ENCODE measurements around the gene MBNL1. TPM values are rescaled to one million over a fixed set of nuclear protein-coding genes. Genes with fewer than 3 reads are reported as not detected.

Gene MBNL1
- polyA plus RNA-seq, 3 donors, result 190 to 204 (median 191) TPM

DNA sequence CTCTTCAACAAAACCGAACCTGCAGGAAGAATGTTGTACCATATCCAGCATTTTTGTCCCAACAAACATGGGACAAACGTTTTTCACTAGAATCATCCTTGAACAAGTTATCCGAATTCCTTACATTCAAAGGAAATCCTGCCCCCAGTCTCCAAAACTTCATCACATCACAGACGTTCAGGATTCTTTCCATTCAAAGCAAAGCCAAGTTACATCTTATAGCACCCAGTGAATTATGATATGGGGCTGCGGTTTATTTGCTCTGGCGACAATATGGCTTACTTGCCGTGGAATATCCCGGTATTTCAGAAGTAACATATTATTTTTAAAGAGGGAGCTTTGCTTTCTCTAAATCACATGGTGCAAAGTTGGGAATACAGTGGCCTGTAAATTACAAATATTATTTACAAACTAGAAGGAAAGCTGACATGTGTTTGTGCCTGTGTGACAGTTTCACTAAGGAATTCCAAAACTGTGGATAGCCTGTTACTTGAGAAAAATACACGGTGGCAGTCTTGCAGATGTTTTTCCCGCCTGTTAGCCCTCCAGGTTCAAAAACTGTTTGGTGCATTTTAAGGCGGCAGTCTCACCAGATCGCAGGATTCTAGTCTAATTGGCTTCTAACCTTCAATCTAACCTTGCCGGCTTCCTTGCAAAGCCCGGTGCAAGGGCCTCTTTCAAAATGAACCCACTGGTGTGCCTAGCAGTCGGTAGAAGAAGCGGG, 736 bp upstream of the MBNL1 start:
- Histone ChIP-seq H3K9me3 (replicated peaks in 1 of 2; ENCODE audit: control insufficient read depth in 1 of 2, insufficient read depth in 1 of 2, low read length in 2 of 2) (no peaks in the 10 kb centered on the region), H3K4me1 (ENCODE audit: control insufficient read depth in 1 of 2, insufficient read depth in 2 of 2, low read length in 2 of 2) (peaks cover 53 to 74% of the 10 kb centered on the region in 2 donors), H3K79me2 (ENCODE audit: insufficient read depth, low read length) (peaks cover 97% of the 10 kb centered on the region), H3K27me3 (ENCODE audit: control insufficient read depth in 2 of 2, insufficient read depth in 2 of 2, low read length in 2 of 2) (no peaks in the 10 kb centered on the region), H3K27ac (ENCODE audit: low read depth in 1 of 2, low read length in 2 of 2) (peak overlapping the region; percentile 98 to 99), H2AFZ (ENCODE audit: insufficient read depth, low read depth, low read length, poor library complexity, severe bottlenecking) (peak overlapping the region; percentile 58), H3K4me3 (replicated peaks in 1 of 3; ENCODE audit: low read depth in 2 of 3, low read length in 3 of 3) (peak overlapping the region; percentile 89 to 99 (median 94)), H3K4me2 (replicated peaks; ENCODE audit: extremely low read depth, low read length, poor library complexity, severe bottlenecking) (peak overlapping the region; percentile 84), H3K9ac (ENCODE audit: insufficient read depth, low read length, poor library complexity, severe bottlenecking) (peak overlapping the region; percentile 97), H4K20me1 (ENCODE audit: insufficient read depth, low read length) (peaks cover 56% of the 10 kb centered on the region), H3K36me3 (replicated peaks in 1 of 2; ENCODE audit: control insufficient read depth in 1 of 2, insufficient read depth in 2 of 2, low read length in 2 of 2) (peaks cover 0 to 4% of the 10 kb centered on the region in 2 donors)
- no peak for TF ChIP-seq CTCF (IDR thresholded peaks at IDR 0.05)
- Mint-ChIP-seq H3K4me3 (peak overlapping the region; percentile 94 to 97), H3K9me3 (peaks cover 0 to 4% (median 0%) of the 10 kb centered on the region in 7 donors), H3K27ac (peak overlapping the region; percentile 95 to 99 (median 98)), H3K4me1 (peaks cover 66% of the 10 kb centered on the region), H3K27me3 (ENCODE audit: low read depth in 3 of 3) (peaks cover 0 to 1% (median 0%) of the 10 kb centered on the region in 3 donors), H3K36me3 (peaks cover 22 to 25% of the 10 kb centered on the region in 2 donors)
- DNase-seq, result no peak
- intact Hi-C loops (cut with micrococcal nuclease), result loop anchor here (5.0 kb wide), 2 partner anchors 61 to 71 kb away; no protein-coding TSS in a partner anchor
- 6% methylated on average over 6 of the region's 16 CpGs for WGBS (ENCODE audit: insufficient coverage)

DNA sequence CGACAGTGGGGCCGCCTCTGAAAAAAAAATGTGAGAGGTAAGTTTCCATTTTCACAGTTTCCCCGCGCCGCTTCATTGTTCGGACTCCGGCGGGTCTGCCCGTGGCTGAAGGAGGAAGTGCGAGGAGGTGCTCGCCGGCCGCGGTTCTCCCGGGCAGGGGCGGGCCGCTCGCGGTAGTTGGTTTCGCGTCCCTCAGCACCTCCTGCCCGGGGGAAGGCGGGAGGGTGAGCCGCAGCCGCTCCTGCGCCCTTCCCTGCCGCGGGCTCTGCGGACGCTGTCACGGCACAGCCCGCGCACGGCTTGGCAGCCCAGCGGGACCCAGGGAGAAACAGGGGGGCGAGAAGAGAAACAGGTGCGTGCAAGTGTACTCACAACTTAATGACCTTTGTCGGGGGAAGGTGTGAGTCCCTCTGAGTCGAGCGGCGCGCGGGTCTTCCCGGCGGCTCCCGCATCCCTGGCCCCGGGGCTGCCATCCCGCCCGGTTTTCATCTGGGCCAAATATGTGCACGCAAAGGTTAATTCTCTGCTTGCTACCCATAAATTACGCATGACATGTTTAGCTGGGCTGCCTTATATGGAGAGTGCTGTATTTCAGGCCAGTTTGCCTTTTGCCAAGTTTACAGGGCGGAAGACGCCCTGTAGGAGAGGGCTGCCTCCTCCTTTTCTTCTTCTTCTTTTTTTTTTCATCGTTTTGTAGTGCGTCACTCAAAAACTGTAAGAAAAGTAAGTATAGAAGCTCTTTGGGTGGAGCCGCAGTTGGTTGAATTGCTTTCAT, 514 bp downstream of the MBNL1 start:
- Histone ChIP-seq H3K27ac (ENCODE audit: low read depth in 1 of 2, low read length in 2 of 2) (peak overlapping the region; percentile 98 to 99), H3K9ac (ENCODE audit: insufficient read depth, low read length, poor library complexity, severe bottlenecking) (peak overlapping the region; percentile 97), H4K20me1 (ENCODE audit: insufficient read depth, low read length) (peaks cover 58% of the 10 kb centered on the region), H3K9me3 (replicated peaks in 1 of 2; ENCODE audit: control insufficient read depth in 1 of 2, insufficient read depth in 1 of 2, low read length in 2 of 2) (no peaks in the 10 kb centered on the region), H3K4me2 (replicated peaks; ENCODE audit: extremely low read depth, low read length, poor library complexity, severe bottlenecking) (peak overlapping the region; percentile 84), H2AFZ (ENCODE audit: insufficient read depth, low read depth, low read length, poor library complexity, severe bottlenecking) (peak overlapping the region; percentile 64), H3K27me3 (ENCODE audit: control insufficient read depth in 2 of 2, insufficient read depth in 2 of 2, low read length in 2 of 2) (no peaks in the 10 kb centered on the region), H3K79me2 (ENCODE audit: insufficient read depth, low read length) (peaks cover 97% of the 10 kb centered on the region), H3K36me3 (replicated peaks in 1 of 2; ENCODE audit: control insufficient read depth in 1 of 2, insufficient read depth in 2 of 2, low read length in 2 of 2) (no peaks in the 10 kb centered on the region), H3K4me3 (replicated peaks in 1 of 3; ENCODE audit: low read depth in 2 of 3, low read length in 3 of 3) (peak overlapping the region; percentile 89 to 99 (median 94)), H3K4me1 (ENCODE audit: control insufficient read depth in 1 of 2, insufficient read depth in 2 of 2, low read length in 2 of 2) (peaks cover 44 to 75% of the 10 kb centered on the region in 2 donors)
- H3K4me3 Mint-ChIP-seq, result peak overlapping the region; percentile 94 to 97
- no peak for TF ChIP-seq CTCF (IDR thresholded peaks at IDR 0.05)
- DNase-seq, result peak; percentile 68 to 83 (median 68)
- peaks cover 0 to 1% (median 0%) of the 10 kb centered on the region in 3 donors for H3K27me3 Mint-ChIP-seq (ENCODE audit: low read depth in 3 of 3)
- peaks cover 0 to 4% (median 0%) of the 10 kb centered on the region in 7 donors for H3K9me3 Mint-ChIP-seq
- peak overlapping the region; percentile 97 to 99 (median 98) for H3K27ac Mint-ChIP-seq
- intact Hi-C loops (cut with micrococcal nuclease), result loop anchor here (5.0 kb wide), 2 partner anchors 62 to 72 kb away; no protein-coding TSS in a partner anchor
- H3K36me3 Mint-ChIP-seq, result peaks cover 19 to 22% of the 10 kb centered on the region in 2 donors
- peaks cover 65% of the 10 kb centered on the region for H3K4me1 Mint-ChIP-seq
- WGBS (ENCODE audit: insufficient coverage), result 0% methylated on average over 44 of the region's 56 CpGs
